ENCODE data around the gene DGKA. TPM values are rescaled to one million over a fixed set of nuclear protein-coding genes. Genes with fewer than 3 reads are reported as not detected.
A peak's percentile ranks its signal among the peaks of the same experiment; 100 is the strongest.

DGKA gene
- total RNA-seq, 1 experiment from 2014 or later: 25.9 TPM

DNA sequence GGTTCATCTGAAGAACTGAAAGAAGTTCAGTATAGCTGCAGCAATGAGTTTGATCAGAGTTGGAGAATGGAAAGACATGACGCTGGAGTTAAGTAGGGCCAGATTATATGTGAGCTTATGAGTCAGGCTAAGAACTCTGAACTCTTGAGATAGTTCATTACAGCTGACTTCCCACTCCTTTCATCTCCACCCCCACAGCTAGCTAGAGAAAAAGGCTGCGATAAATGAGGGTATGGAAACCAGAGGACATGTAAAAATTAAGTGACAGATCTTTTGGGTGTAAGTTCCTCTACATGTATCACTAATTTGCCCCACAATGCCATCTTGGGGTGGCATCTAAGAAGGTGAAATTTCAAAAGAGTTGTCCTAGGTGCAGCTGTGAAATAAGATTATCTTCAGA, 31.9 kb upstream of the DGKA start:
- H3K79me2 ChIP-seq (ENCODE audit: insufficient read depth, low read length): no peaks in the 10 kb centered on the region
- H3K27me3 ChIP-seq (ENCODE audit: insufficient read depth, low read length): no peaks in the 10 kb centered on the region
- no peak overlapping the region for H3K9ac ChIP-seq (ENCODE audit: extremely low read depth, insufficient read length, low read length)
- no peaks in the 10 kb centered on the region for H3K9me3 Mint-ChIP-seq
- H3K9me3 ChIP-seq (ENCODE audit: control insufficient read depth, low read depth, low read length): no peaks in the 10 kb centered on the region
- no peak overlapping the region for H3K18ac ChIP-seq (ENCODE audit: insufficient read length, low read depth, low read length)
- H4K5ac ChIP-seq (ENCODE audit: insufficient read length, low read depth, low read length): no peak overlapping the region
- H4K20me1 ChIP-seq (ENCODE audit: control insufficient read depth, insufficient read depth, insufficient read length): no peaks in the 10 kb centered on the region
- H3K27ac ChIP-seq (ENCODE audit: insufficient read length, low read depth, low read length): no peak overlapping the region
- no peak overlapping the region for H2BK15ac ChIP-seq (ENCODE audit: low read depth, low read length)
- no peak overlapping the region for H4K91ac ChIP-seq (ENCODE audit: insufficient read length, low read depth, low read length)
- H2AFZ ChIP-seq (ENCODE audit: low read length): no peak overlapping the region
- no peak overlapping the region for H2BK12ac ChIP-seq (ENCODE audit: insufficient read length, low read depth, low read length)
- H3K4ac ChIP-seq (ENCODE audit: low read depth, low read length): no peak overlapping the region
- TF ChIP-seq, protein P1, sequence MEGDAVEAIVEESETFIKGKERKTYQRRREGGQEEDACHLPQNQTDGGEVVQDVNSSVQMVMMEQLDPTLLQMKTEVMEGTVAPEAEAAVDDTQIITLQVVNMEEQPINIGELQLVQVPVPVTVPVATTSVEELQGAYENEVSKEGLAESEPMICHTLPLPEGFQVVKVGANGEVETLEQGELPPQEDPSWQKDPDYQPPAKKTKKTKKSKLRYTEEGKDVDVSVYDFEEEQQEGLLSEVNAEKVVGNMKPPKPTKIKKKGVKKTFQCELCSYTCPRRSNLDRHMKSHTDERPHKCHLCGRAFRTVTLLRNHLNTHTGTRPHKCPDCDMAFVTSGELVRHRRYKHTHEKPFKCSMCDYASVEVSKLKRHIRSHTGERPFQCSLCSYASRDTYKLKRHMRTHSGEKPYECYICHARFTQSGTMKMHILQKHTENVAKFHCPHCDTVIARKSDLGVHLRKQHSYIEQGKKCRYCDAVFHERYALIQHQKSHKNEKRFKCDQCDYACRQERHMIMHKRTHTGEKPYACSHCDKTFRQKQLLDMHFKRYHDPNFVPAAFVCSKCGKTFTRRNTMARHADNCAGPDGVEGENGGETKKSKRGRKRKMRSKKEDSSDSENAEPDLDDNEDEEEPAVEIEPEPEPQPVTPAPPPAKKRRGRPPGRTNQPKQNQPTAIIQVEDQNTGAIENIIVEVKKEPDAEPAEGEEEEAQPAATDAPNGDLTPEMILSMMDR (conservative IDR thresholded peaks at IDR 0.05): no peak
- no peak overlapping the region for H2BK5ac ChIP-seq (ENCODE audit: insufficient read length, low read length)
- no peaks in the 10 kb centered on the region for H3K4me1 Mint-ChIP-seq
- peaks cover 21 to 30% (median 27%) of the 10 kb centered on the region in 3 experiments for H3K36me3 Mint-ChIP-seq (ENCODE audit: insufficient read depth in 1 of 3, low read depth in 3 of 3)
- no peak overlapping the region for H3K23ac ChIP-seq (ENCODE audit: insufficient read length, low read depth, low read length)
- peak overlapping the region in 1 of 3 experiments; percentile 23; a peak in 2 of 7 replicates for H3K27ac Mint-ChIP-seq
- no peak overlapping the region for H2BK20ac ChIP-seq (ENCODE audit: low read depth, low read length, poor library complexity, severe bottlenecking)
- no peak for DNase-seq
- no peaks in the 10 kb centered on the region for H3K79me1 ChIP-seq (ENCODE audit: insufficient read depth, low read depth, low read length, poor library complexity, severe bottlenecking)
- no peak overlapping the region for H2BK120ac ChIP-seq (ENCODE audit: low read depth, low read length, poor library complexity, severe bottlenecking)
- no peak overlapping the region for H2AK5ac ChIP-seq (ENCODE audit: insufficient read length, low read length)
- H3K14ac ChIP-seq (ENCODE audit: insufficient read depth, low read length): no peak overlapping the region
- H3K4me3 Mint-ChIP-seq: no peak overlapping the region
- no peaks in the 10 kb centered on the region for H3K23me2 ChIP-seq (ENCODE audit: insufficient read length, low read depth, low read length, poor library complexity, severe bottlenecking)
- H3K4me2 ChIP-seq (ENCODE audit: insufficient read depth, insufficient read length, low read length): no peak overlapping the region
- no peak overlapping the region for H3K56ac ChIP-seq (ENCODE audit: insufficient read length, low read depth, low read length)
- no peaks in the 10 kb centered on the region for H3K27me3 Mint-ChIP-seq (ENCODE audit: low read depth)
- H3K4me1 ChIP-seq (ENCODE audit: insufficient read depth, low read length): no peaks in the 10 kb centered on the region
- no CpG with 5 or more reads among the region's 2 CpGs for WGBS (ENCODE audit: extremely low coverage, insufficient read length, low lambda C conversion rate)
- H4K8ac ChIP-seq (replicated peaks; ENCODE audit: insufficient read length, low read depth, low read length): no peak overlapping the region
- no peak overlapping the region for H3T11ph ChIP-seq (ENCODE audit: low read length)

All from H9 (cell line).